HepG2 (cell line): Measurements from ENCODE around the gene AFAP1. TPM values are rescaled to one million over a fixed set of nuclear protein-coding genes. Genes with fewer than 3 reads are reported as not detected.
A peak's percentile ranks its signal among the peaks of the same experiment; 100 is the strongest.

ENCODE experiments used
- ATAD3A ChIP-seq: sonication (generic); formaldehyde crosslinking; IDR thresholded peaks from 2 replicates; pipeline ENCODE4 v1.4.0; 2020; ENCODE audit warnings: missing genetic modification reagents
- BCL6 ChIP-seq: IDR thresholded peaks from 2 replicates; pipeline ENCODE4 v1.6.1; 2016; ENCODE audit warnings: missing genetic modification reagents, missing compliant biosample characterization
- BRCA1 ChIP-seq: sonication (generic); formaldehyde crosslinking; IDR thresholded peaks from 2 replicates; pipeline ENCODE4 v1.4.0; 2020; ENCODE audit warnings: missing genetic modification reagents
- CREM ChIP-seq, 2 experiments: sonication (generic) in 1 of 2; formaldehyde crosslinking in 1 of 2; IDR thresholded peaks; 2 replicates each; pipeline versions ENCODE4 v1.4.0 to v1.6.1; 2016 to 2020; ENCODE audit warnings: antibody characterized with exemption in 1 of 2, mild to moderate bottlenecking in 1 of 2, missing genetic modification reagents in 1 of 2
- DMAP1 ChIP-seq: IDR thresholded peaks from 2 replicates; pipeline ENCODE4 v1.6.1; 2016
- KAT7 ChIP-seq: IDR thresholded peaks from 2 replicates; pipeline ENCODE4 v1.6.1; 2018; ENCODE audit warnings: borderline replicate concordance, missing compliant biosample characterization
- KMT2A ChIP-seq: sonication (generic); formaldehyde crosslinking; IDR thresholded peaks from 2 replicates; pipeline ENCODE4 v1.4.0; 2020; ENCODE audit warnings: missing genetic modification reagents
- PHF20 ChIP-seq: sonication (generic); formaldehyde crosslinking; IDR thresholded peaks from 2 replicates; pipeline ENCODE4 v1.5.0; 2020; ENCODE audit warnings: mild to moderate bottlenecking, missing genetic modification reagents
- POGZ ChIP-seq: sonication (generic); formaldehyde crosslinking; IDR thresholded peaks from 2 replicates; pipeline ENCODE4 v1.4.0; 2020; ENCODE audit warnings: mild to moderate bottlenecking, missing genetic modification reagents
- RBM22 ChIP-seq: fragments of 200-400 bp; formaldehyde crosslinking; optimal IDR thresholded peaks from 2 replicates; pipeline ENCODE3; 2017; ENCODE audit warnings: mild to moderate bottlenecking, low read length, moderate library complexity
- SAP130 ChIP-seq: IDR thresholded peaks from 2 replicates; pipeline ENCODE4 v1.6.1; 2016; ENCODE audit warnings: low read depth
- SKI ChIP-seq: fragments of 450-650 bp; IDR thresholded peaks from one replicate; pipeline ENCODE4 v1.6.1; 2018; ENCODE audit warnings: mild to moderate bottlenecking; ENCODE audit not compliant: partially characterized antibody
- TFDP1 ChIP-seq: IDR thresholded peaks from 2 replicates; pipeline ENCODE4 v1.6.1; 2016; ENCODE audit warnings: missing compliant biosample characterization, missing genetic modification reagents, borderline replicate concordance
- ZMYM4 ChIP-seq: sonication (generic); formaldehyde crosslinking; IDR thresholded peaks from 2 replicates; pipeline ENCODE4 v1.8.1; 2023; ENCODE audit warnings: mild to moderate bottlenecking, missing genetic modification reagents
- ZNF121 ChIP-seq: sonication (generic); formaldehyde crosslinking; IDR thresholded peaks from 2 replicates; pipeline ENCODE4 v1.5.0; 2020; ENCODE audit warnings: mild to moderate bottlenecking, missing genetic modification reagents
- ZNF138 ChIP-seq: sonication (generic); formaldehyde crosslinking; IDR thresholded peaks from 2 replicates; pipeline ENCODE4 v1.5.0; 2020; ENCODE audit warnings: mild to moderate bottlenecking, low read depth, missing genetic modification reagents
- ZNF160 ChIP-seq: sonication (generic); formaldehyde crosslinking; IDR thresholded peaks from 2 replicates; pipeline ENCODE4 v1.8.0; 2022; ENCODE audit warnings: mild to moderate bottlenecking, inconsistent platforms, missing genetic modification reagents
- ZNF260 ChIP-seq: sonication (generic); formaldehyde crosslinking; IDR thresholded peaks from 2 replicates; pipeline ENCODE4 v1.4.0; 2020; ENCODE audit warnings: missing genetic modification reagents, low read depth, mild to moderate bottlenecking, borderline replicate concordance
- ZNF296 ChIP-seq: sonication (generic); formaldehyde crosslinking; conservative IDR thresholded peaks from 2 replicates; pipeline ENCODE4 v1.5.0; 2020; ENCODE audit warnings: mild to moderate bottlenecking, missing genetic modification reagents
- ZNF326 ChIP-seq: sonication (generic); formaldehyde crosslinking; IDR thresholded peaks from 2 replicates; pipeline ENCODE4 v1.4.0; 2020; ENCODE audit warnings: missing genetic modification reagents, borderline replicate concordance
- ZNF362 ChIP-seq: sonication (generic); formaldehyde crosslinking; IDR thresholded peaks from 2 replicates; pipeline ENCODE4 v1.4.0; 2020; ENCODE audit warnings: missing genetic modification reagents, mild to moderate bottlenecking, borderline replicate concordance
- ZNF550 ChIP-seq: sonication (generic); formaldehyde crosslinking; IDR thresholded peaks from 2 replicates; pipeline ENCODE4 v1.4.0; 2020; ENCODE audit warnings: mild to moderate bottlenecking, missing genetic modification reagents, borderline replicate concordance
- ZNF614 ChIP-seq: IDR thresholded peaks from 2 replicates; pipeline ENCODE4 v1.6.1; 2018; ENCODE audit warnings: missing biosample characterization, missing genetic modification reagents, inconsistent platforms, borderline replicate concordance
- ZNF670 ChIP-seq: sonication (generic); formaldehyde crosslinking; IDR thresholded peaks from 2 replicates; pipeline ENCODE4 v1.8.0; 2022; ENCODE audit warnings: mild to moderate bottlenecking, missing genetic modification reagents, borderline replicate concordance
- ZNF816 ChIP-seq: sonication (generic); formaldehyde crosslinking; IDR thresholded peaks from 2 replicates; pipeline ENCODE4 v1.8.0; 2022; ENCODE audit warnings: missing genetic modification reagents, mild to moderate bottlenecking, borderline replicate concordance
- ZSCAN31 ChIP-seq: sonication (generic); formaldehyde crosslinking; IDR thresholded peaks from 2 replicates; pipeline ENCODE4 v1.5.0; 2020; ENCODE audit warnings: low read depth, mild to moderate bottlenecking, missing genetic modification reagents
- polyA plus RNA-seq, 8 experiments: library from polyadenylated mRNA; depleted of rRNA in 3 of 8; stranded (reverse) in 7 of 8; unstranded in 1 of 8; fragments of >200 nt; fragmentation: Illumina TruSeq in 4 of 8; extraction: Trizol in 4 of 8; gene quantifications; 2 replicates each; pipeline versions ENCODE4 v1.2.1 to v1.2.3, GENCODE V29; 2011 to 2016; ENCODE audit warnings: low read depth in 4 of 8, missing spikeins in 1 of 8, mixed read lengths in 1 of 8; ENCODE audit not compliant: insufficient read depth in 1 of 8
- total RNA-seq, 5 experiments: library from RNA; depleted of rRNA; stranded (reverse); fragments of >200 nt; fragmentation: Illumina TruSeq; extraction: Trizol; gene quantifications; 2 replicates each; pipeline ENCODE4 v1.2.3, GENCODE V29; 2016; ENCODE audit warnings: low read depth in 1 of 5
- TF ChIP-seq, protein P1 (sequence below): sonication (generic); formaldehyde crosslinking; IDR thresholded peaks from 2 replicates; pipeline ENCODE4 v1.4.0; 2020; ENCODE audit warnings: missing genetic modification reagents, mild to moderate bottlenecking, borderline replicate concordance

AFAP1 gene
- total and polyA plus RNA-seq, 2 of the 13 experiments (the other 11 are each of a cell fraction or from before 2014, with no cell fraction given), result 2.5 TPM

- TF ChIP-seq ZMYM4 (CRISPR knock-in tag) (0 out of 2 replicates have a peak, but pooled peaks have one; percentile 21), ZNF326 (CRISPR knock-in tag) (no peak), ZNF670 (CRISPR knock-in tag) (no peak), ZNF121 (no peak), ZNF816 (CRISPR knock-in tag) (no peak), ZNF160 (CRISPR knock-in tag) (0 out of 2 replicates have a peak, but pooled peaks have one; percentile 30), SAP130 (CRISPR knock-in tag) (peak; percentile 30; the same call in 1 of the 2 replicates), PHF20 (0 out of 2 replicates have a peak, but pooled peaks have one; percentile 28), KMT2A (CRISPR knock-in tag) (no peak), ZSCAN31 (CRISPR knock-in tag) (no peak), ZNF138 (CRISPR knock-in tag) (no peak), RBM22 (no peak), ZNF296 (CRISPR knock-in tag) (no peak), ZNF614 (no peak), TFDP1 (CRISPR knock-in tag) (no peak), BCL6 (CRISPR knock-in tag) (no peak), POGZ (CRISPR knock-in tag) (no peak), DMAP1 (0 out of 2 replicates have a peak, but pooled peaks have one; percentile 19), ZNF260 (CRISPR knock-in tag) (no peak), CREM (IDR thresholded peaks at IDR 0.05) (no peak), CREM (CRISPR knock-in tag; IDR thresholded peaks at IDR 0.05) (no peak), ATAD3A (CRISPR knock-in tag) (no peak), SKI (peak; percentile 37), BRCA1 (CRISPR knock-in tag) (no peak), ZNF550 (CRISPR knock-in tag) (no peak), ZNF362 (CRISPR knock-in tag) (no peak), KAT7 (no peak)
- TF ChIP-seq, protein P1, sequence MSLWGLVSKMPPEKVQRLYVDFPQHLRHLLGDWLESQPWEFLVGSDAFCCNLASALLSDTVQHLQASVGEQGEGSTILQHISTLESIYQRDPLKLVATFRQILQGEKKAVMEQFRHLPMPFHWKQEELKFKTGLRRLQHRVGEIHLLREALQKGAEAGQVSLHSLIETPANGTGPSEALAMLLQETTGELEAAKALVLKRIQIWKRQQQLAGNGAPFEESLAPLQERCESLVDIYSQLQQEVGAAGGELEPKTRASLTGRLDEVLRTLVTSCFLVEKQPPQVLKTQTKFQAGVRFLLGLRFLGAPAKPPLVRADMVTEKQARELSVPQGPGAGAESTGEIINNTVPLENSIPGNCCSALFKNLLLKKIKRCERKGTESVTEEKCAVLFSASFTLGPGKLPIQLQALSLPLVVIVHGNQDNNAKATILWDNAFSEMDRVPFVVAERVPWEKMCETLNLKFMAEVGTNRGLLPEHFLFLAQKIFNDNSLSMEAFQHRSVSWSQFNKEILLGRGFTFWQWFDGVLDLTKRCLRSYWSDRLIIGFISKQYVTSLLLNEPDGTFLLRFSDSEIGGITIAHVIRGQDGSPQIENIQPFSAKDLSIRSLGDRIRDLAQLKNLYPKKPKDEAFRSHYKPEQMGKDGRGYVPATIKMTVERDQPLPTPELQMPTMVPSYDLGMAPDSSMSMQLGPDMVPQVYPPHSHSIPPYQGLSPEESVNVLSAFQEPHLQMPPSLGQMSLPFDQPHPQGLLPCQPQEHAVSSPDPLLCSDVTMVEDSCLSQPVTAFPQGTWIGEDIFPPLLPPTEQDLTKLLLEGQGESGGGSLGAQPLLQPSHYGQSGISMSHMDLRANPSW (CRISPR knock-in tag), result no peak
Measured at GRCh38 chr4:7939377-7940108, at the start of gene AFAP1 (continued).
